Endometrial microvascular endothelial cells (primary cell): Measurements from ENCODE around the gene TSSC4. TPM values are rescaled to one million over a fixed set of nuclear protein-coding genes. Genes with fewer than 3 reads are reported as not detected.

Source experiments
- in situ Hi-C: cut with HindIII; loops from 2 replicates; pipeline ENCODE4 v1.10.0; 2017; ENCODE audit warnings: low sequenced_read_pairs, low pct_unique_long_range_greater_than_20kb; ENCODE audit errors: inconsistent ontology term
- total RNA-seq: library from RNA; depleted of rRNA; stranded (reverse); fragments of >200 nt; gene quantifications from one replicate; pipeline ENCODE4 v1.2.3, GENCODE V29; 2015; ENCODE audit errors: inconsistent ontology term

The TSSC4 gene
- total RNA-seq, 1 donor from 2014 or later = 39.8 TPM

GRCh38 chr11:2453436-2453835, 52.9 kb downstream of the TSSC4 start:
- in situ Hi-C loops = no loop called here

Other genes starting within 250 kb of the TSSC4 start
- not detected for gene INS, start 239.5 kb upstream of the TSSC4 start, total RNA-seq
- gene TH, start 228.9 kb upstream of the TSSC4 start, total RNA-seq = not detected
- not detected for gene ASCL2, start 130.2 kb upstream of the TSSC4 start, total RNA-seq
- gene C11orf21, start 98.8 kb upstream of the TSSC4 start, total RNA-seq = not detected
- gene TSPAN32, start 98.7 kb upstream of the TSSC4 start, total RNA-seq = not detected
- 249 TPM for gene CD81, start 23.4 kb upstream of the TSSC4 start, total RNA-seq
- gene TRPM5, start 43.8 kb downstream of the TSSC4 start, total RNA-seq = not detected
- gene KCNQ1, start 44.3 kb downstream of the TSSC4 start, total RNA-seq = not detected